ENCODE results near the gene CDH2. TPM values are rescaled to one million over a fixed set of nuclear protein-coding genes. Genes with fewer than 3 reads are reported as not detected.

The CDH2 gene
- total and polyA plus RNA-seq, 4 donors = 14.2 to 49.5 (median 26.4) TPM

- 85% methylated on average over 3 of the region's 3 CpGs for WGBS
- H3K9ac ChIP-seq (ENCODE audit: low read depth in 1 of 2, low read length in 2 of 2) = no peak overlapping the region
- H3K36me3 ChIP-seq (ENCODE audit: control insufficient read depth in 4 of 4, insufficient read depth in 3 of 4, low read depth in 1 of 4, low read length in 3 of 4) = peaks cover 2 to 25% (median 13%) of the 10 kb centered on the region in 4 donors
- H3K27ac ChIP-seq (ENCODE audit: low read depth in 1 of 2, low read length in 2 of 2) = no peak overlapping the region
- TF ChIP-seq FOXA1 (IDR thresholded peaks at IDR 0.05) (no peak), SP1 (IDR thresholded peaks at IDR 0.05) (no peak), ATF3 (IDR thresholded peaks at IDR 0.05) (no peak), FOXA2 (IDR thresholded peaks at IDR 0.05) (no peak), YY1 (IDR thresholded peaks at IDR 0.05) (no peak), NR2F2 (IDR thresholded peaks at IDR 0.05) (no peak), JUND (IDR thresholded peaks at IDR 0.05) (peak in 1 of 2 donors; percentile 23), HNF4A (conservative IDR thresholded peaks at IDR 0.05) (no peak)
- no peaks in the 10 kb centered on the region for H3K9me3 ChIP-seq (ENCODE audit: control insufficient read depth in 4 of 4, low read length in 3 of 4)
- H3K27me3 ChIP-seq (ENCODE audit: control insufficient read depth in 4 of 4, insufficient read depth in 4 of 4, low read length in 3 of 4) = no peaks in the 10 kb centered on the region
- no peaks in the 10 kb centered on the region for H3K4me1 ChIP-seq (ENCODE audit: control insufficient read depth in 4 of 4, insufficient read depth in 4 of 4, low read length in 3 of 4)
- no peak for DNase-seq (ENCODE audit: low spot score)
- H3K4me3 ChIP-seq (ENCODE audit: low read depth in 1 of 3, low read length in 3 of 3) = no peak overlapping the region
Measured at GRCh38 chr18:27996801-27997272, 180.1 kb downstream of the CDH2 start.

- no peaks in the 10 kb centered on the region for H3K27me3 ChIP-seq (ENCODE audit: control insufficient read depth in 4 of 4, insufficient read depth in 4 of 4, low read length in 3 of 4)
- no peak overlapping the region for H3K4me3 ChIP-seq (ENCODE audit: low read depth in 1 of 3, low read length in 3 of 3)
- TF ChIP-seq ATF3 (IDR thresholded peaks at IDR 0.05) (no peak), JUND (IDR thresholded peaks at IDR 0.05) (no peak), TAF1 (conservative IDR thresholded peaks at IDR 0.05) (no peak)
- no peaks in the 10 kb centered on the region for H3K9me3 ChIP-seq (ENCODE audit: control insufficient read depth in 4 of 4, low read length in 3 of 4)
- 96% methylated on average over 6 of the region's 6 CpGs for WGBS
- DNase-seq (ENCODE audit: low spot score) = no peak
- no peak overlapping the region for H3K9ac ChIP-seq (ENCODE audit: low read depth in 1 of 2, low read length in 2 of 2)
- no peak overlapping the region for H3K27ac ChIP-seq (ENCODE audit: low read depth in 1 of 2, low read length in 2 of 2)
- no peaks in the 10 kb centered on the region for H3K4me1 ChIP-seq (ENCODE audit: control insufficient read depth in 4 of 4, insufficient read depth in 4 of 4, low read length in 3 of 4)
- peaks cover 2 to 29% (median 16%) of the 10 kb centered on the region in 4 donors for H3K36me3 ChIP-seq (ENCODE audit: control insufficient read depth in 4 of 4, insufficient read depth in 3 of 4, low read depth in 1 of 4, low read length in 3 of 4)
Measured at GRCh38 chr18:27995770-27996502, 181.0 kb downstream of the CDH2 start.

- DNase-seq (ENCODE audit: low spot score) = no peak
- H3K9me3 ChIP-seq (ENCODE audit: control insufficient read depth in 4 of 4, low read length in 3 of 4) = no peaks in the 10 kb centered on the region
- TF ChIP-seq GABPA (IDR thresholded peaks at IDR 0.05 in 1 of 2, conservative IDR thresholded peaks at IDR 0.05 in 1 of 2) (no peak), MAX (IDR thresholded peaks at IDR 0.05) (no peak), HNF4G (IDR thresholded peaks at IDR 0.05) (no peak), CTCF (IDR thresholded peaks at IDR 0.05; ENCODE audit: low read depth, low read length, missing input control) (no peak), ZBTB33 (IDR thresholded peaks at IDR 0.05) (no peak), YY1 (IDR thresholded peaks at IDR 0.05) (no peak), SP1 (IDR thresholded peaks at IDR 0.05) (no peak), EGR1 (IDR thresholded peaks at IDR 0.05; ENCODE audit: low read depth in 2 of 2) (no peak), FOXA2 (IDR thresholded peaks at IDR 0.05) (no peak), RAD21 (IDR thresholded peaks at IDR 0.05) (no peak)
Measured at GRCh38 chr18:27994571-27994970, 182.4 kb downstream of the CDH2 start.

More at GRCh38 chr18:27994571-27994970, 182.4 kb downstream of the CDH2 start:
- Histone ChIP-seq H3K4me1 (ENCODE audit: control insufficient read depth in 4 of 4, insufficient read depth in 4 of 4, low read length in 3 of 4) (no peaks in the 10 kb centered on the region), H3K9ac (ENCODE audit: low read depth in 1 of 2, low read length in 2 of 2) (no peak overlapping the region), H3K36me3 (ENCODE audit: control insufficient read depth in 4 of 4, insufficient read depth in 3 of 4, low read depth in 1 of 4, low read length in 3 of 4) (peaks cover 2 to 35% (median 14%) of the 10 kb centered on the region in 4 donors), H3K4me3 (ENCODE audit: low read depth in 1 of 3, low read length in 3 of 3) (no peak overlapping the region), H3K27ac (ENCODE audit: low read depth in 1 of 2, low read length in 2 of 2) (no peak overlapping the region), H3K27me3 (ENCODE audit: control insufficient read depth in 4 of 4, insufficient read depth in 4 of 4, low read length in 3 of 4) (no peaks in the 10 kb centered on the region)
- WGBS = 64% methylated on average over 3 of the region's 3 CpGs
